Measurements from ENCODE around the gene BRIX1. TPM values are rescaled to one million over a fixed set of nuclear protein-coding genes. Genes with fewer than 3 reads are reported as not detected.

The BRIX1 gene
- total RNA-seq, 2 donors from 2014 or later: 16.8 to 33.5 TPM

- Histone ChIP-seq H3K9me3 (no peaks in the 10 kb centered on the region), H3K27ac (no peak overlapping the region), H3K4me3 (no peak overlapping the region), H3K4me1 (ENCODE audit: control insufficient read depth in 1 of 2, low read depth in 2 of 2) (peaks cover 20 to 41% of the 10 kb centered on the region in 2 donors), H3K36me3 (peaks cover 26% of the 10 kb centered on the region), H3K27me3 (replicated peaks; ENCODE audit: insufficient read depth) (no peaks in the 10 kb centered on the region)
- ATAC-seq (ENCODE audit: insufficient number of reproducible peaks, low FRiP score, low read depth) (no peak), DNase-seq (ENCODE audit: low spot score) (no peak)
- TF ChIP-seq CTCF (IDR thresholded peaks at IDR 0.05): no peak
These were observed 2.4 kb upstream of the BRIX1 start for GRCh38 chr5:34913072-34913471.

- H3K4me3 ChIP-seq: peak overlapping the region; percentile 72
- no peaks in the 10 kb centered on the region for H3K9me3 ChIP-seq
- peak overlapping the region; percentile 67 to 71 for H3K27ac ChIP-seq
- TF ChIP-seq CTCF (IDR thresholded peaks at IDR 0.05): no peak
- peaks cover 20 to 41% of the 10 kb centered on the region in 2 donors for H3K4me1 ChIP-seq (ENCODE audit: control insufficient read depth in 1 of 2, low read depth in 2 of 2)
- H3K27me3 ChIP-seq (replicated peaks; ENCODE audit: insufficient read depth): no peaks in the 10 kb centered on the region
- H3K36me3 ChIP-seq: peaks cover 16% of the 10 kb centered on the region
- ATAC-seq (ENCODE audit: insufficient number of reproducible peaks, low FRiP score, low read depth) (no peak), DNase-seq (ENCODE audit: low spot score) (no peak)
These were observed 806 bp upstream of the BRIX1 start for GRCh38 chr5:34914671-34915138.

- DNase-seq (ENCODE audit: low spot score): no peak
- H3K4me3 ChIP-seq: peak overlapping the region; percentile 72
- peaks cover 14% of the 10 kb centered on the region for H3K36me3 ChIP-seq
- H3K9me3 ChIP-seq: no peaks in the 10 kb centered on the region
- H3K4me1 ChIP-seq (ENCODE audit: control insufficient read depth in 1 of 2, low read depth in 2 of 2): peaks cover 20 to 41% of the 10 kb centered on the region in 2 donors
- ATAC-seq (ENCODE audit: insufficient number of reproducible peaks, low FRiP score, low read depth): no peak
- H3K27ac ChIP-seq: peak overlapping the region; percentile 71 to 78
- no peak for TF ChIP-seq CTCF (IDR thresholded peaks at IDR 0.05)
- H3K27me3 ChIP-seq (replicated peaks; ENCODE audit: insufficient read depth): no peaks in the 10 kb centered on the region
These were observed 313 bp downstream of the BRIX1 start for GRCh38 chr5:34915856-34916192.

- ATAC-seq (ENCODE audit: insufficient number of reproducible peaks, low FRiP score, low read depth): no peak
- peaks cover 20 to 41% of the 10 kb centered on the region in 2 donors for H3K4me1 ChIP-seq (ENCODE audit: control insufficient read depth in 1 of 2, low read depth in 2 of 2)
- peak overlapping the region in 1 of 2 donors; percentile 78 for H3K27ac ChIP-seq
These were observed 1.0 kb downstream of the BRIX1 start for GRCh38 chr5:34916518-34916917.

GRCh38 chr5:34918025-34918424, 2.5 kb downstream of the BRIX1 start:
- Histone ChIP-seq H3K27me3 (replicated peaks; ENCODE audit: insufficient read depth) (no peaks in the 10 kb centered on the region), H3K4me3 (no peak overlapping the region), H3K27ac (no peak overlapping the region), H3K9me3 (no peaks in the 10 kb centered on the region), H3K36me3 (no peaks in the 10 kb centered on the region), H3K4me1 (ENCODE audit: control insufficient read depth in 1 of 2, low read depth in 2 of 2) (peaks cover 20 to 38% of the 10 kb centered on the region in 2 donors)
- TF ChIP-seq CTCF (IDR thresholded peaks at IDR 0.05): no peak
- ATAC-seq (ENCODE audit: insufficient number of reproducible peaks, low FRiP score, low read depth) (no peak), DNase-seq (ENCODE audit: low spot score) (no peak)

More at GRCh38 chr5:34916518-34916917, 1.0 kb downstream of the BRIX1 start:
- no peak for DNase-seq (ENCODE audit: low spot score)
- Histone ChIP-seq H3K27me3 (replicated peaks; ENCODE audit: insufficient read depth) (no peaks in the 10 kb centered on the region), H3K9me3 (no peaks in the 10 kb centered on the region), H3K36me3 (peaks cover 7% of the 10 kb centered on the region), H3K4me3 (peak overlapping the region; percentile 72)
- TF ChIP-seq CTCF (IDR thresholded peaks at IDR 0.05): no peak

Data from thoracic aorta (tissue), 2 donors.